K562 (cell line): ENCODE results near the gene UBE2L3. TPM values are rescaled to one million over a fixed set of nuclear protein-coding genes. Genes with fewer than 3 reads are reported as not detected.

Experiments used
- BRD9 ChIP-seq: fragments of 450-650 bp; IDR thresholded peaks from 2 replicates; pipeline ENCODE4 v1.6.1; 2018; ENCODE audit warnings: low read depth; ENCODE audit not compliant: partially characterized antibody
- DACH1 ChIP-seq: fragments of 450-650 bp; IDR thresholded peaks from 2 replicates; pipeline ENCODE4 v1.6.1; 2018; ENCODE audit not compliant: partially characterized antibody
- EP300 ChIP-seq: IDR thresholded peaks from 2 replicates; pipeline ENCODE4 v1.6.1; 2012; ENCODE audit warnings: low read length, improper control_type of control experiment
- ETV6 ChIP-seq, 3 experiments: fragments of 150-350 bp in 1 of 3; sonication (generic) in 1 of 3; formaldehyde crosslinking in 1 of 3; IDR thresholded peaks; 2 replicates each; pipeline versions ENCODE4 v1.6.1 to v1.8.0; 2014 to 2022; ENCODE audit warnings: borderline replicate concordance in 2 of 3, low read depth in 2 of 3, antibody characterized with exemption in 1 of 3, low read length in 1 of 3, mild to moderate bottlenecking in 1 of 3, missing genetic modification reagents in 1 of 3
- HCFC1 ChIP-seq: IDR thresholded peaks from 2 replicates; pipeline ENCODE4 v1.6.1; 2012; ENCODE audit warnings: low read depth, low read length, improper control_type of control experiment
- HDAC6 ChIP-seq: IDR thresholded peaks from 2 replicates; pipeline ENCODE4 v1.6.1; 2012; ENCODE audit warnings: low read depth, mild to moderate bottlenecking, control low read depth, inconsistent platforms, low read length, moderate library complexity
- HMG20A ChIP-seq: fragments of 450-650 bp; formaldehyde crosslinking; conservative IDR thresholded peaks from 2 replicates; pipeline ENCODE4 v1.4.0; 2020; ENCODE audit warnings: mild to moderate bottlenecking, mixed read lengths
- IRF2 ChIP-seq: sonication (generic); formaldehyde crosslinking; IDR thresholded peaks from 2 replicates; pipeline ENCODE4 v1.8.1; 2022; ENCODE audit warnings: mild to moderate bottlenecking, missing genetic modification reagents
- JUND ChIP-seq, 2 experiments: IDR thresholded peaks; 2 replicates in 1 of 2; 3 replicates in 1 of 2; pipeline ENCODE4 v1.6.1; 2011; ENCODE audit warnings: borderline replicate concordance in 2 of 2, low read depth in 2 of 2, low read length in 2 of 2, improper control_type of control experiment in 1 of 2, missing biosample characterization in 1 of 2, missing genetic modification characterization in 1 of 2, missing genetic modification reagents in 1 of 2
- MAFF ChIP-seq: IDR thresholded peaks from 2 replicates; pipeline ENCODE4 v1.6.1; 2012; ENCODE audit warnings: low read length, improper control_type of control experiment
- MECOM ChIP-seq: fragments of 250-450 bp; sonication (Bioruptor Pico); IDR thresholded peaks from 2 replicates; pipeline ENCODE4 v1.8.0; 2022; ENCODE audit warnings: inconsistent platforms
- POU5F1 ChIP-seq: fragments of 150-350 bp; IDR thresholded peaks from 2 replicates; pipeline ENCODE4 v1.6.1; 2014; ENCODE audit warnings: borderline replicate concordance, low read length, low read depth, mild to moderate bottlenecking; ENCODE audit not compliant: partially characterized antibody
- RCOR1 ChIP-seq, 2 experiments: IDR thresholded peaks; 2 replicates each; pipeline ENCODE4 v1.6.1; 2012; ENCODE audit warnings: low read depth in 2 of 2, low read length in 2 of 2, borderline replicate concordance in 1 of 2, improper control_type of control experiment in 1 of 2
- SAP30 ChIP-seq: fragments of 200-600 bp; sonication (generic); IDR thresholded peaks from 2 replicates; pipeline ENCODE4 v1.6.1; 2012; ENCODE audit warnings: borderline replicate concordance, low read depth, mild to moderate bottlenecking, moderate library complexity, low read length, control low read depth, inconsistent platforms; ENCODE audit not compliant: insufficient read depth, poor library complexity, severe bottlenecking
- SIN3A ChIP-seq, 2 experiments: fragments of 150-350 bp in 1 of 2; IDR thresholded peaks; 2 replicates each; pipeline ENCODE4 v1.6.1; 2011 to 2016; ENCODE audit warnings: borderline replicate concordance in 2 of 2, low read depth in 2 of 2, low read length in 2 of 2, mild to moderate bottlenecking in 2 of 2, moderate library complexity in 2 of 2; ENCODE audit not compliant: control insufficient read depth in 1 of 2
- SIRT6 ChIP-seq: IDR thresholded peaks from one replicate; pipeline ENCODE4 v1.6.1; 2012; ENCODE audit warnings: low read depth, mild to moderate bottlenecking, control low read depth, inconsistent platforms, low read length, moderate library complexity
- SMC3 ChIP-seq: conservative IDR thresholded peaks from 2 replicates; pipeline ENCODE4 v1.6.1; 2011; ENCODE audit warnings: low read depth, low read length, improper control_type of control experiment; ENCODE audit not compliant: insufficient read depth
- STAT6 ChIP-seq: sonication (generic); formaldehyde crosslinking; IDR thresholded peaks from 2 replicates; pipeline ENCODE4 v1.8.1; 2023; ENCODE audit warnings: mild to moderate bottlenecking, missing genetic modification reagents
- TEAD4 ChIP-seq, 2 experiments: sonication (generic) in 1 of 2; formaldehyde crosslinking in 1 of 2; IDR thresholded peaks; 2 replicates each; pipeline versions ENCODE4 v1.6.1 to v1.8.0; 2012 to 2022; ENCODE audit warnings: borderline replicate concordance in 1 of 2, inconsistent platforms in 1 of 2, low read length in 1 of 2, mild to moderate bottlenecking in 1 of 2, missing genetic modification reagents in 1 of 2
- WHSC1 ChIP-seq: IDR thresholded peaks from one replicate; pipeline ENCODE4 v1.6.1; 2012; ENCODE audit warnings: low read length, control low read depth, inconsistent platforms
- ZNF384 ChIP-seq: IDR thresholded peaks from 2 replicates; pipeline ENCODE4 v1.6.1; 2012; ENCODE audit warnings: low read depth, low read length, improper control_type of control experiment
- polyA plus RNA-seq, 8 experiments: library from polyadenylated mRNA; depleted of rRNA in 4 of 8; stranded (reverse) in 5 of 8; unstranded in 3 of 8; fragments of >200 nt; fragmentation: Nextera tagmentation in 2 of 8; fragmentation: Illumina TruSeq in 1 of 8; extraction: Ambion mirVana in 2 of 8; extraction: Trizol in 1 of 8; gene quantifications; 2 replicates each; pipeline versions ENCODE4 v1.2.1 to v1.2.3, GENCODE V29; 2011 to 2014; ENCODE audit warnings: inconsistent platforms in 1 of 8, missing spikeins in 1 of 8
- total RNA-seq, 7 experiments: library from RNA; depleted of rRNA in 6 of 7; stranded (reverse); fragments of >200 nt in 6 of 7; fragmentation: Illumina TruSeq in 2 of 7; extraction: Trizol in 2 of 7; gene quantifications; 2 replicates each; pipeline versions ENCODE4 v1.2.1 to v1.2.3, GENCODE V29; 2011 to 2021; ENCODE audit warnings: low replicate concordance in 1 of 7
- TF ChIP-seq, protein P1 (sequence below), 3 experiments: IDR thresholded peaks in 2 of 3; conservative IDR thresholded peaks in 1 of 3; 2 replicates each; pipeline ENCODE4 v1.5.1; 2011 to 2012; ENCODE audit warnings: low read length in 3 of 3, mild to moderate bottlenecking in 3 of 3, control low read depth in 2 of 3, improper control_type of control experiment in 1 of 3, inconsistent platforms in 1 of 3, low read depth in 1 of 3, mixed read lengths in 1 of 3, moderate library complexity in 1 of 3; ENCODE audit not compliant: insufficient read depth in 2 of 3

Gene UBE2L3
- total and polyA plus RNA-seq, 9 of the 15 experiments (the other 6 are each of a cell fraction or from before 2014, with no cell fraction given) = 215 to 625 (median 285) TPM

- TF ChIP-seq SIRT6 (peak; percentile 63), WHSC1 (peak; percentile 76), RCOR1 (IDR thresholded peaks at IDR 0.05; ENCODE audit: borderline replicate concordance in 1 of 2, low read depth in 2 of 2, low read length in 2 of 2) (peak; percentile 85 to 86; a peak in 3 of 4 replicates), EP300 (peak; percentile 18; the same call in 1 of the 2 replicates), HMG20A (CRISPR knock-in tag) (no peak), HCFC1 (peak; percentile 53), TEAD4 (IDR thresholded peaks at IDR 0.05; ENCODE audit: low read length) (no peak), TEAD4 (CRISPR knock-in tag; IDR thresholded peaks at IDR 0.05; ENCODE audit: borderline replicate concordance) (no peak), SMC3 (peak; percentile 84), ETV6 (IDR thresholded peaks at IDR 0.05; ENCODE audit: borderline replicate concordance in 1 of 2, low read depth in 2 of 2, low read length in 1 of 2) (0 out of 4 replicates have a peak, but pooled peaks of 1 of the 2 experiments have one; percentile 20), ETV6 (CRISPR knock-in tag; IDR thresholded peaks at IDR 0.05; ENCODE audit: borderline replicate concordance) (no peak), IRF2 (CRISPR knock-in tag) (no peak), SIN3A (IDR thresholded peaks at IDR 0.05; ENCODE audit: borderline replicate concordance in 2 of 2, control insufficient read depth in 1 of 2, low read depth in 2 of 2, low read length in 2 of 2) (peak in 1 of 2 experiments; percentile 93; a peak in 1 of 4 replicates), MAFF (peak; percentile 22; the same call in 1 of the 2 replicates), JUND (IDR thresholded peaks at IDR 0.05; ENCODE audit: borderline replicate concordance, low read depth, low read length) (peak; percentile 80), JUND (tag; IDR thresholded peaks at IDR 0.05; ENCODE audit: borderline replicate concordance, low read depth, low read length) (no peak), SAP30 (peak; percentile 96), POU5F1 (no peak), MECOM (no peak), STAT6 (CRISPR knock-in tag) (peak; percentile 46; the same call in 1 of the 2 replicates), BRD9 (no peak), HDAC6 (peak; percentile 89; the same call in 1 of the 2 replicates), DACH1 (no peak), ZNF384 (peak; percentile 46; the same call in 1 of the 2 replicates)
- TF ChIP-seq, protein P1, sequence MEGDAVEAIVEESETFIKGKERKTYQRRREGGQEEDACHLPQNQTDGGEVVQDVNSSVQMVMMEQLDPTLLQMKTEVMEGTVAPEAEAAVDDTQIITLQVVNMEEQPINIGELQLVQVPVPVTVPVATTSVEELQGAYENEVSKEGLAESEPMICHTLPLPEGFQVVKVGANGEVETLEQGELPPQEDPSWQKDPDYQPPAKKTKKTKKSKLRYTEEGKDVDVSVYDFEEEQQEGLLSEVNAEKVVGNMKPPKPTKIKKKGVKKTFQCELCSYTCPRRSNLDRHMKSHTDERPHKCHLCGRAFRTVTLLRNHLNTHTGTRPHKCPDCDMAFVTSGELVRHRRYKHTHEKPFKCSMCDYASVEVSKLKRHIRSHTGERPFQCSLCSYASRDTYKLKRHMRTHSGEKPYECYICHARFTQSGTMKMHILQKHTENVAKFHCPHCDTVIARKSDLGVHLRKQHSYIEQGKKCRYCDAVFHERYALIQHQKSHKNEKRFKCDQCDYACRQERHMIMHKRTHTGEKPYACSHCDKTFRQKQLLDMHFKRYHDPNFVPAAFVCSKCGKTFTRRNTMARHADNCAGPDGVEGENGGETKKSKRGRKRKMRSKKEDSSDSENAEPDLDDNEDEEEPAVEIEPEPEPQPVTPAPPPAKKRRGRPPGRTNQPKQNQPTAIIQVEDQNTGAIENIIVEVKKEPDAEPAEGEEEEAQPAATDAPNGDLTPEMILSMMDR (IDR thresholded peaks at IDR 0.05 in 2 of 3, conservative IDR thresholded peaks at IDR 0.05 in 1 of 3; ENCODE audit: insufficient read depth in 2 of 3, low read depth in 1 of 3, low read length in 3 of 3) = peak in 2 of 3 experiments; percentile 99 to 100; a peak in 4 of 6 replicates
These were observed 73.9 kb downstream of the UBE2L3 start (continued) for GRCh38 chr22:21641417-21641788.
